HG02588 (cell line): ENCODE data around the gene CRYGA.

Experiments used
- ATAC-seq: cut with Tn5 transposase; IDR thresholded peaks from one replicate; pipeline ENCODE4 v1.9.1; 2021; ENCODE audit warnings: mild to moderate bottlenecking, moderate library complexity; ENCODE audit not compliant: unreplicated experiment

CRYGA gene

GRCh38 chr2:208163489-208163888 lies at the start of gene CRYGA:
Gene CRYGA, minus strand, starts transcription at chr2:208163589. Its CDS starts 33 bp downstream, at chr2:208163556.
- no peak for ATAC-seq

- no peak for ATAC-seq
Measured at GRCh38 chr2:208210688-208211451, 47.5 kb upstream of the CRYGA start.

- no peak for ATAC-seq
Measured at GRCh38 chr2:208208335-208209085, 45.1 kb upstream of the CRYGA start.

GRCh38 chr2:208207769-208208168 lies 44.4 kb upstream of the CRYGA start:
- no peak for ATAC-seq

- ATAC-seq, result no peak
Measured at GRCh38 chr2:208204166-208204565, 40.8 kb upstream of the CRYGA start.

- ATAC-seq, result no peak
Measured at GRCh38 chr2:208195531-208195930, 32.1 kb upstream of the CRYGA start.

- no peak for ATAC-seq
Measured at GRCh38 chr2:208192611-208193236, 29.3 kb upstream of the CRYGA start.

GRCh38 chr2:208189810-208190503 lies 26.6 kb upstream of the CRYGA start, which contains the start of gene C2orf80:
Gene C2orf80, minus strand, starts transcription at chr2:208190030. Its CDS starts 3,044 bp downstream, at chr2:208186986.
- no peak for ATAC-seq

GRCh38 chr2:208189069-208189809 lies 25.9 kb upstream of the CRYGA start:
- no peak for ATAC-seq

- no peak for ATAC-seq
Measured at GRCh38 chr2:208186893-208187292, 23.5 kb upstream of the CRYGA start.

- no peak for ATAC-seq
Measured at GRCh38 chr2:208186465-208186864, 23.1 kb upstream of the CRYGA start.

GRCh38 chr2:208183972-208184705 lies 20.8 kb upstream of the CRYGA start:
- ATAC-seq, result no peak

- ATAC-seq, result no peak
Measured at GRCh38 chr2:208183526-208183925, 20.1 kb upstream of the CRYGA start.

- ATAC-seq, result no peak
Measured at GRCh38 chr2:208182835-208183234, 19.4 kb upstream of the CRYGA start.

GRCh38 chr2:208179028-208179609 lies 15.7 kb upstream of the CRYGA start:
- ATAC-seq, result no peak

- no peak for ATAC-seq
Measured at GRCh38 chr2:208175840-208176153, 12.4 kb upstream of the CRYGA start.

GRCh38 chr2:208175069-208175839 lies 11.9 kb upstream of the CRYGA start:
- peak; percentile 99 for ATAC-seq

- ATAC-seq, result no peak
Measured at GRCh38 chr2:208174144-208174543, 10.8 kb upstream of the CRYGA start.

GRCh38 chr2:208172125-208172524 lies 8.7 kb upstream of the CRYGA start:
- no peak for ATAC-seq
